Neural progenitor cell (in vitro differentiated cells): Measurements from ENCODE around the gene PBXIP1.

Source experiments
- EZH2 ChIP-seq: fragments of 200-600 bp; sonication (generic); IDR thresholded peaks from 2 replicates; pipeline ENCODE4 v1.6.1; 2017; ENCODE audit warnings: antibody characterized with exemption, mild to moderate bottlenecking, moderate library complexity
- EZH2phosphoT487 ChIP-seq: fragments of 200-600 bp; sonication (generic); IDR thresholded peaks from 2 replicates; pipeline ENCODE4 v1.6.1; 2017; ENCODE audit warnings: antibody characterized with exemption
- TF ChIP-seq, protein P1 (sequence below): fragments of 200-600 bp; sonication (generic); IDR thresholded peaks from 2 replicates; pipeline ENCODE4 v1.5.1; 2017; ENCODE audit warnings: antibody characterized with exemption, mild to moderate bottlenecking

DNA sequence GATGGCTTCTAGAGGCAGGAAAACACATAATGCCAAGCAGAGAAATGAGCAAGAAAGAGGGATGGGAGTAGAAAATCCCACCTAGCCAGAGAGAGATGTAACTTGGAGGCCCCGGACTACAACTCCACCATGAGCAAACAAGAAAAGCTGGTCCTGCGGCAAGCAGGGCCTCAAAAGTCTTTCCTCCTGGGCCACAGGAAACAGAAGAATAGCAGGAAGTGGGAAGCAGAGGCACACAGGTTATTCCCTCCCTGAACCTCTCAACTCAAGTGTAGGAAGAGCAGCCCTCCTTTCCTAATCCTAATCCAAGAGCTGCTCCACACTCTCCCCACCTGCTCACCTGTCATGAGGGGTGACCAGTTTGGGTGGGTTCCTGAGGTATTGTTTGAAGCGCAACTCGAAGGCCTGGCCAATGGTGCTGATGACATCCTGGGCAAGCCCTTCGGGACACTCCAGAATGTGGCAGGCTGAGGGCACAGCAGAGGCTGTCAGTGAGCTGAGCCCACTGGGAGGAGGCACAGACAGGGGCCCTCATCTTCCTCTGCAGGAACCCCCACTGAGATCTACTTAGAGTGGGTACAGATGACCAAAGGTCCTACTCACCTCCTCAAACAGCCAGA lies 11.5 kb upstream of the PBXIP1 start:
- TF ChIP-seq, protein P1, sequence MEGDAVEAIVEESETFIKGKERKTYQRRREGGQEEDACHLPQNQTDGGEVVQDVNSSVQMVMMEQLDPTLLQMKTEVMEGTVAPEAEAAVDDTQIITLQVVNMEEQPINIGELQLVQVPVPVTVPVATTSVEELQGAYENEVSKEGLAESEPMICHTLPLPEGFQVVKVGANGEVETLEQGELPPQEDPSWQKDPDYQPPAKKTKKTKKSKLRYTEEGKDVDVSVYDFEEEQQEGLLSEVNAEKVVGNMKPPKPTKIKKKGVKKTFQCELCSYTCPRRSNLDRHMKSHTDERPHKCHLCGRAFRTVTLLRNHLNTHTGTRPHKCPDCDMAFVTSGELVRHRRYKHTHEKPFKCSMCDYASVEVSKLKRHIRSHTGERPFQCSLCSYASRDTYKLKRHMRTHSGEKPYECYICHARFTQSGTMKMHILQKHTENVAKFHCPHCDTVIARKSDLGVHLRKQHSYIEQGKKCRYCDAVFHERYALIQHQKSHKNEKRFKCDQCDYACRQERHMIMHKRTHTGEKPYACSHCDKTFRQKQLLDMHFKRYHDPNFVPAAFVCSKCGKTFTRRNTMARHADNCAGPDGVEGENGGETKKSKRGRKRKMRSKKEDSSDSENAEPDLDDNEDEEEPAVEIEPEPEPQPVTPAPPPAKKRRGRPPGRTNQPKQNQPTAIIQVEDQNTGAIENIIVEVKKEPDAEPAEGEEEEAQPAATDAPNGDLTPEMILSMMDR = no peak
- TF ChIP-seq EZH2phosphoT487 = no peak
- no peak for TF ChIP-seq EZH2
